T-cell (primary cell): ENCODE measurements around the gene SREBF2. TPM values are rescaled to one million over a fixed set of nuclear protein-coding genes. Genes with fewer than 3 reads are reported as not detected.

ENCODE experiments used
- ATAC-seq, 4 experiments: fragments of 200-7000 bp in 3 of 4; fragments of 150-1000 bp in 1 of 4; cut with Tn5 transposase; replicated peaks in 1 of 4; 1 replicate in 3 of 4; 2 replicates in 1 of 4; pipeline ENCODE4 v1.10.0; 2021; ENCODE audit warnings: moderate library complexity in 3 of 4, mild to moderate bottlenecking in 2 of 4, moderate number of reproducible peaks in 1 of 4
- CTCF ChIA-PET, 2 donors: fragments of 300-600 bp; sonication (Branson Sonifier 250); formaldehyde crosslinking; loops; one replicate each; lab custom pipeline; 2022; ENCODE audit warnings: antibody characterized with exemption in 2 of 2; lab: Charles Lee
- POLR2A ChIA-PET, 2 donors: fragments of 300-600 bp; sonication (Branson Sonifier 250); formaldehyde crosslinking; loops; one replicate each; lab custom pipeline; 2022; ENCODE audit warnings: antibody characterized with exemption in 2 of 2; lab: Charles Lee
- DNase-seq, 35 experiments: peaks; one replicate each; pipeline versions ENCODE4 v3.0.0 to v3.0.0-alpha.2; 2013 to 2023
- H3K27ac ChIP-seq: one replicate; pipeline ENCODE4 v1.5.1; 2013; ENCODE audit warnings: low read length
- H3K27me3 ChIP-seq, 2 experiments: replicated peaks in 1 of 2; 1 replicate in 1 of 2; 2 replicates in 1 of 2; pipeline versions ENCODE4 v1.6.1 to v1.7.0; 2013; ENCODE audit warnings: low read length in 1 of 2, mixed read lengths in 1 of 2; ENCODE audit not compliant: control insufficient read depth in 2 of 2, insufficient read depth in 2 of 2; ENCODE audit errors: extremely low read depth in 1 of 2
- H3K36me3 ChIP-seq, 2 donors: 1 replicate in 1 of 2; 2 replicates in 1 of 2; pipeline versions ENCODE4 v1.6.1 to v1.7.0; 2013; ENCODE audit warnings: low read length in 1 of 2; ENCODE audit not compliant: control insufficient read depth in 2 of 2, insufficient read depth in 1 of 2; ENCODE audit errors: extremely low read depth in 1 of 2
- H3K4me1 ChIP-seq, 2 experiments: 1 replicate in 1 of 2; 2 replicates in 1 of 2; pipeline versions ENCODE4 v1.6.1 to v1.7.0; 2013; ENCODE audit warnings: low read length in 2 of 2, mixed read lengths in 1 of 2; ENCODE audit not compliant: insufficient read depth in 2 of 2, control insufficient read depth in 1 of 2; ENCODE audit errors: extremely low read depth in 1 of 2
- H3K4me3 ChIP-seq, 2 donors: 1 replicate in 1 of 2; 2 replicates in 1 of 2; pipeline versions ENCODE4 v1.5.1 to v1.7.0; 2013; ENCODE audit warnings: mild to moderate bottlenecking in 2 of 2, low read length in 1 of 2, moderate library complexity in 1 of 2; ENCODE audit not compliant: control insufficient read depth in 1 of 2; ENCODE audit errors: extremely low read depth in 1 of 2
- H3K9me3 ChIP-seq: 2 replicates; pipeline ENCODE4 v1.7.0; 2013
- H3K27ac Mint-ChIP-seq, 2 donors: one replicate each; pipeline ENCODE4 v1.8.0; 2020 to 2021; ENCODE audit warnings: mild to moderate bottlenecking in 2 of 2, mixed read lengths in 2 of 2
- H3K27me3 Mint-ChIP-seq, 2 donors: one replicate each; pipeline ENCODE4 v1.8.0; 2021 to 2022; ENCODE audit warnings: mixed read lengths in 2 of 2
- H3K36me3 Mint-ChIP-seq: one replicate; pipeline ENCODE4 v1.8.0; 2021; ENCODE audit warnings: mixed read lengths
- H3K4me1 Mint-ChIP-seq, 3 donors: one replicate each; pipeline ENCODE4 v1.8.0; 2020 to 2022; ENCODE audit warnings: mixed read lengths in 3 of 3, mild to moderate bottlenecking in 1 of 3
- H3K4me3 Mint-ChIP-seq, 3 donors: one replicate each; pipeline ENCODE4 v1.8.0; 2020 to 2022; ENCODE audit warnings: mild to moderate bottlenecking in 3 of 3, mixed read lengths in 3 of 3, moderate library complexity in 3 of 3
- H3K9me3 Mint-ChIP-seq, 3 donors: one replicate each; pipeline ENCODE4 v1.8.0; 2020 to 2022; ENCODE audit warnings: mixed read lengths in 3 of 3
- WGBS: methylation state at CpG from one replicate; pipeline ENCODE4 v1.1.5; 2013; ENCODE audit warnings: missing lambda C conversion rate; ENCODE audit not compliant: insufficient coverage; 5-methylcytosine and 5-hydroxymethylcytosine counted together
- total RNA-seq, 35 experiments: library from RNA in 6 of 35; stranded (reverse) in 6 of 35; fragments of 120-200 nt in 1 of 35; gene quantifications; one replicate each; pipeline versions ENCODE4 v1.2.1 to v1.2.4 and lab custom pipeline; 2013 to 2026

Gene SREBF2
- total RNA-seq, 5 donors from 2014 or later (not counting 1 experiment from before 2014, with no cell fraction given): 71.9 to 128 (median 112) TPM

- Mint-ChIP-seq H3K4me1 (peaks cover 12 to 19% (median 15%) of the 10 kb centered on the region in 3 donors), H3K27me3 (no peaks in the 10 kb centered on the region), H3K9me3 (no peaks in the 10 kb centered on the region), H3K4me3 (no peak overlapping the region), H3K36me3 (peaks cover 12% of the 10 kb centered on the region), H3K27ac (peak overlapping the region; percentile 44 to 86)
- ChIA-PET CTCF (no interaction called here), POLR2A (no interaction called here)
- no peak for DNase-seq
- H3K9me3 ChIP-seq: no peaks in the 10 kb centered on the region
- no peak overlapping the region for H3K4me3 ChIP-seq
- no peak for ATAC-seq
- H3K4me1 ChIP-seq: peaks cover 2 to 6% of the 10 kb centered on the region in 2 experiments
- H3K27me3 ChIP-seq: no peaks in the 10 kb centered on the region
- H3K27ac ChIP-seq: no peak overlapping the region
- H3K36me3 ChIP-seq: peaks cover 0 to 18% of the 10 kb centered on the region in 2 donors
- 91% methylated on average over 3 of the region's 6 CpGs for WGBS
These were observed 5.2 kb upstream of the SREBF2 start for GRCh38 chr22:41827671-41828070.

- CTCF ChIA-PET: no interaction called here
- H3K27ac Mint-ChIP-seq: peak overlapping the region; percentile 44 to 86
These were observed 4.4 kb upstream of the SREBF2 start for GRCh38 chr22:41828516-41828915.

GRCh38 chr22:41830174-41830573, 2.7 kb upstream of the SREBF2 start:
- Histone ChIP-seq H3K9me3 (no peaks in the 10 kb centered on the region), H3K4me1 (peaks cover 2 to 12% of the 10 kb centered on the region in 2 experiments), H3K27ac (no peak overlapping the region), H3K27me3 (no peaks in the 10 kb centered on the region), H3K4me3 (no peak overlapping the region), H3K36me3 (peaks cover 0 to 10% of the 10 kb centered on the region in 2 donors)
- H3K27me3 Mint-ChIP-seq: no peaks in the 10 kb centered on the region
- H3K9me3 Mint-ChIP-seq: no peaks in the 10 kb centered on the region
- H3K27ac Mint-ChIP-seq: peak overlapping the region; percentile 50 to 75
- ATAC-seq (no peak), DNase-seq (peak in 9 of 35 experiments; percentile 4 to 39 (median 13))
- H3K36me3 Mint-ChIP-seq: peaks cover 3% of the 10 kb centered on the region
- H3K4me1 Mint-ChIP-seq: peaks cover 21 to 28% (median 23%) of the 10 kb centered on the region in 3 donors
- no CpG with 5 or more reads among the region's 3 CpGs for WGBS
- POLR2A ChIA-PET: interaction anchor here in 1 of 2 donors (0.6 kb wide), 1 partner anchor 35 kb away, joined by 5 read pairs; no protein-coding TSS in a partner anchor
- peak overlapping the region in 1 of 3 donors; percentile 13 for H3K4me3 Mint-ChIP-seq
- CTCF ChIA-PET: interaction anchor here in 1 of 2 donors (1.3 kb wide), 2 partner anchors 7 to 29 kb away, joined by 3 read pairs; partner anchors contain the start of gene CCDC134

More at GRCh38 chr22:41828516-41828915, 4.4 kb upstream of the SREBF2 start:
- Histone ChIP-seq H3K27me3 (no peaks in the 10 kb centered on the region), H3K27ac (no peak overlapping the region), H3K4me1 (peaks cover 2 to 6% of the 10 kb centered on the region in 2 experiments), H3K9me3 (no peaks in the 10 kb centered on the region), H3K36me3 (peaks cover 0 to 17% of the 10 kb centered on the region in 2 donors), H3K4me3 (no peak overlapping the region)
- WGBS: 98% methylated on average over 4 of the region's 4 CpGs
- Mint-ChIP-seq H3K9me3 (no peaks in the 10 kb centered on the region), H3K36me3 (peaks cover 12% of the 10 kb centered on the region), H3K27me3 (no peaks in the 10 kb centered on the region), H3K4me3 (no peak overlapping the region), H3K4me1 (peaks cover 7 to 15% (median 11%) of the 10 kb centered on the region in 3 donors)
- no peak for ATAC-seq
- POLR2A ChIA-PET: no interaction called here
- DNase-seq: no peak

GRCh38 chr22:41831383-41831782, 1.5 kb upstream of the SREBF2 start:
- H3K4me1 Mint-ChIP-seq: peaks cover 21 to 35% (median 31%) of the 10 kb centered on the region in 3 donors
- peak overlapping the region; percentile 59 to 100 for H3K27ac Mint-ChIP-seq
- peaks cover 0 to 2% of the 10 kb centered on the region in 2 donors for H3K36me3 ChIP-seq
- ChIA-PET CTCF (interaction anchor here (0.6 to 1.8 kb wide), 4 partner anchors 9 to 39 kb away, joined by 3 to 7 read pairs (median 3); partner anchors contain the start of gene CCDC134 (in 1 of the 2)), POLR2A (interaction anchor here in 1 of 2 donors (0.7 to 1.1 kb wide), 2 partner anchors 49 to 109 kb away, joined by 4 read pairs; no protein-coding TSS in a partner anchor)
- peaks cover 2 to 12% of the 10 kb centered on the region in 2 experiments for H3K4me1 ChIP-seq
- H3K27me3 ChIP-seq: no peaks in the 10 kb centered on the region
- H3K9me3 ChIP-seq: no peaks in the 10 kb centered on the region
- no peak overlapping the region for H3K4me3 ChIP-seq
- ATAC-seq (no peak), DNase-seq (peak in 2 of 35 experiments; percentile 11 to 28)
- 88% methylated on average over 6 of the region's 6 CpGs for WGBS
- peaks cover 8% of the 10 kb centered on the region for H3K36me3 Mint-ChIP-seq
- peak overlapping the region; percentile 100 for H3K27ac ChIP-seq
- H3K27me3 Mint-ChIP-seq: no peaks in the 10 kb centered on the region
- H3K4me3 Mint-ChIP-seq: peak overlapping the region; percentile 88 to 96 (median 93)
- no peaks in the 10 kb centered on the region for H3K9me3 Mint-ChIP-seq

- Mint-ChIP-seq H3K4me1 (peaks cover 21 to 41% (median 37%) of the 10 kb centered on the region in 3 donors), H3K36me3 (peaks cover 14% of the 10 kb centered on the region), H3K9me3 (no peaks in the 10 kb centered on the region), H3K27ac (peak overlapping the region; percentile 99 to 100), H3K27me3 (no peaks in the 10 kb centered on the region), H3K4me3 (peak overlapping the region; percentile 88 to 96 (median 93))
- peaks cover under 1 to 5% of the 10 kb centered on the region in 2 donors for H3K36me3 ChIP-seq
- no peak for ATAC-seq
- peak in 2 of 35 experiments; percentile 3 to 22 for DNase-seq
- H3K27ac ChIP-seq: peak overlapping the region; percentile 100
- peaks cover 2 to 12% of the 10 kb centered on the region in 2 experiments for H3K4me1 ChIP-seq
- no peaks in the 10 kb centered on the region for H3K27me3 ChIP-seq
- ChIA-PET CTCF (interaction anchor here (0.6 to 1.8 kb wide), 9 partner anchors 23 to 115 kb away, joined by 3 to 8 read pairs (median 4); partner anchors contain the start of gene CENPM (in 1 of the 2)), POLR2A (interaction anchor here (0.6 to 1.3 kb wide), 9 partner anchors 10 to 115 kb away, joined by 3 to 19 read pairs (median 5); partner anchors contain the start of genes CENPM (in 1 of the 2) and TNFRSF13C (in 1 of the 2))
- peak overlapping the region; percentile 94 to 99 for H3K4me3 ChIP-seq
- no peaks in the 10 kb centered on the region for H3K9me3 ChIP-seq
- WGBS: 11% methylated on average over 13 of the region's 17 CpGs
These were observed 915 bp upstream of the SREBF2 start for GRCh38 chr22:41831828-41832552.
